Panc1 (cell line): ENCODE data around the gene ZFAND3. TPM values are rescaled to one million over a fixed set of nuclear protein-coding genes. Genes with fewer than 3 reads are reported as not detected.

Experiments used
- ATAC-seq: fragments of 200-7000 bp; cut with Tn5 transposase; 2 replicates; pipeline ENCODE4 v1.9.1; 2020; ENCODE audit warnings: mild to moderate bottlenecking, moderate library complexity
- BruUV-seq: library from RNA; stranded (reverse); fragments of 400-500 nt; replicated peaks from 2 replicates; lab custom pipeline; 2021; lab: Mats Ljungman, UMichigan
- CTCF ChIA-PET: fragments of 300-600 bp; sonication (Branson Sonifier 250); formaldehyde crosslinking; loops from one replicate; lab custom pipeline; 2022; ENCODE audit warnings: antibody characterized with exemption; lab: Charles Lee
- POLR2A ChIA-PET: fragments of 300-600 bp; sonication (Branson Sonifier 250); formaldehyde crosslinking; loops from one replicate; lab custom pipeline; 2022; ENCODE audit warnings: antibody characterized with exemption; lab: Charles Lee
- DNase-seq: peaks from one replicate; pipeline ENCODE4 v3.0.0-alpha.2; 2010; ENCODE audit warnings: low read depth, low spot score
- H3K27ac ChIP-seq: 2 replicates; pipeline ENCODE4 v1.5.1; 2011; ENCODE audit warnings: mild to moderate bottlenecking, low read length, inconsistent platforms
- H3K27me3 ChIP-seq: fragments of 200-500 bp; sonication (Bioruptor generic); 2 replicates; pipeline ENCODE4 v1.6.0; 2014; ENCODE audit warnings: low read length, inconsistent platforms; ENCODE audit not compliant: control insufficient read depth, insufficient read depth
- H3K36me3 ChIP-seq: fragments of 200-500 bp; sonication (Bioruptor generic); 2 replicates; pipeline ENCODE4 v1.5.1; 2014; ENCODE audit warnings: inconsistent platforms, mild to moderate bottlenecking, low read length, moderate library complexity; ENCODE audit not compliant: control insufficient read depth, insufficient read depth
- H3K4me1 ChIP-seq: 2 replicates; pipeline ENCODE4 v1.5.1; 2011; ENCODE audit warnings: inconsistent platforms, mild to moderate bottlenecking, low read length, moderate library complexity; ENCODE audit not compliant: control insufficient read depth, insufficient read depth
- H3K4me3 ChIP-seq, 2 experiments: 2 replicates each; pipeline ENCODE4 v1.5.1; 2011 to 2012; ENCODE audit warnings: low read depth in 2 of 2, low read length in 2 of 2, mild to moderate bottlenecking in 2 of 2, inconsistent platforms in 1 of 2, moderate library complexity in 1 of 2
- H3K9me3 ChIP-seq: fragments of 200-500 bp; sonication (Bioruptor generic); 2 replicates; pipeline ENCODE4 v1.5.1; 2014; ENCODE audit warnings: low read depth, mild to moderate bottlenecking, inconsistent platforms, low read length, moderate library complexity; ENCODE audit not compliant: control insufficient read depth, insufficient read depth
- POLR2AphosphoS5 ChIP-seq: IDR thresholded peaks from 2 replicates; pipeline ENCODE4 v1.6.1; 2012; ENCODE audit warnings: mild to moderate bottlenecking, low read depth, low read length, moderate library complexity
- SIN3A ChIP-seq: IDR thresholded peaks from 2 replicates; pipeline ENCODE4 v1.6.1; 2012; ENCODE audit warnings: low read depth, mild to moderate bottlenecking, low read length, moderate library complexity, borderline replicate concordance; ENCODE audit not compliant: insufficient read depth
- TCF7L2 ChIP-seq: IDR thresholded peaks from 2 replicates; pipeline ENCODE4 v1.6.1; 2011; ENCODE audit warnings: mild to moderate bottlenecking, low read depth, low read length, inconsistent platforms
- in situ Hi-C: cut with HindIII; loops from 2 replicates; pipeline ENCODE4 v1.10.0; 2016; ENCODE audit warnings: low sequenced_read_pairs, low pct_unique_long_range_greater_than_20kb
- intact Hi-C: fragments of 100-400 bp; cut with micrococcal nuclease; formaldehyde crosslinking; loops from one replicate; pipeline ENCODE4 v1.10.0; 2022; ENCODE audit not compliant: unreplicated experiment
- total RNA-seq: library from RNA; stranded (reverse); gene quantifications from one replicate; pipeline ENCODE4 v1.2.1, GENCODE V29; 2021; ENCODE audit not compliant: unreplicated experiment
- TF ChIP-seq, protein P1 (sequence below): fragments of 450-650 bp; IDR thresholded peaks from 2 replicates; pipeline ENCODE4 v1.5.1; 2017; ENCODE audit warnings: mild to moderate bottlenecking
- TF ChIP-seq, protein P2 (sequence below), 2 experiments: IDR thresholded peaks; 2 replicates each; pipeline ENCODE4 v1.6.1; 2011 to 2012; ENCODE audit warnings: low read depth in 2 of 2, control low read depth in 1 of 2, low read length in 1 of 2, mild to moderate bottlenecking in 1 of 2, moderate library complexity in 1 of 2; ENCODE audit not compliant: insufficient read depth in 1 of 2

Gene ZFAND3
- total RNA-seq, 1 experiment from 2014 or later: 95.9 TPM

DNA sequence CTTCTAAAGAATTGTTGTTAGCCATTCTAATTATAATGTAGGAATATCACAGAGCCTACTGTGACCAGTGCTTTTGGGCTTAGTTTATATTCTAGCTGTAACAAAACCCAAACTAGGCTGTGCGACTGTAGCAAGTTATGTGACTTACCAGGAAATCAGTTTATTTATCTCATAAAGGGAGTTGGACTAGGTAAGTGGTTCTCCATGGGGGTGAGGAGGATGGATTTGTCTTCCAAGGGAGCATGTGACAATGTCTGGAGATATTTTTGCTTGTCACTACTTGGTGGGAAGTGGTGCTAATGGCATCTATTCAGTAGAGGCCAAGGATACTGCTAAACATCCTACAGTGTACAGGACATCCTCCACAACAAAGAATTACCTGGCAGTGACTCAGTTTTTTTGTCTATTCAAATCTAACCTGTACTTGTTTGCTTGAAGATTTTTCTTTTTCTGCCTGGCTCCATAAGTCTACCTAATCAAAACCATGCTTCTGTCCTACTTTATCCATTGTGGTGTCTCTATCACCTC is 32.5 kb downstream of the ZFAND3 start:
- no peaks in the 10 kb centered on the region for H3K27me3 ChIP-seq
- no TSS peak for BruUV-seq
- H3K4me3 ChIP-seq: no peak overlapping the region
- H3K36me3 ChIP-seq: no peaks in the 10 kb centered on the region
- intact Hi-C loops (no loop called here), in situ Hi-C loops (no loop called here)
- ATAC-seq: no peak
- no peaks in the 10 kb centered on the region for H3K9me3 ChIP-seq
- POLR2A ChIA-PET: no interaction called here
- CTCF ChIA-PET: no interaction called here
- no peak for DNase-seq
- no peak overlapping the region for H3K27ac ChIP-seq
- peaks cover 8% of the 10 kb centered on the region for H3K4me1 ChIP-seq
- TF ChIP-seq TCF7L2: no peak

DNA sequence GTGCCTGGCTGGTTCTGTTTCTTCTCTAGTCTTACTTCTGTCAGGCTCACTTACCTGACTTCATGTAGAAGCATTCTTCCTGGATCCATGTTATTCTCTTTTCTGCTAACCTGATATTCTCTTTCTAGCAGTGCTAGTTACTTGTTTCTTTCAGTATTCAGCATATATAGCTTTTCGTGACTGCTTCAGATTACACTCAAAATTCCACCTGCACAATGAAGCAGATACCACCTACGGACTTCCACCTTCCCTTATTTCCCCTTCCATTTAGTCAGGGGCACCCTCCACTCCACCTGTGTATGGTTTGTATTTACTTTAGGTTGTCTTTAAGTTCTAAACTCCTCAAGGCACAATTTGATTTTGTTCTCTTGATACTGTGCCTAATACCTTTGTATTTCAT is 36.8 kb downstream of the ZFAND3 start:
- ATAC-seq (no peak), DNase-seq (no peak)
- intact Hi-C loops: no loop called here
- TF ChIP-seq TCF7L2: no peak
- TF ChIP-seq POLR2AphosphoS5: no peak
- TF ChIP-seq, protein P1, sequence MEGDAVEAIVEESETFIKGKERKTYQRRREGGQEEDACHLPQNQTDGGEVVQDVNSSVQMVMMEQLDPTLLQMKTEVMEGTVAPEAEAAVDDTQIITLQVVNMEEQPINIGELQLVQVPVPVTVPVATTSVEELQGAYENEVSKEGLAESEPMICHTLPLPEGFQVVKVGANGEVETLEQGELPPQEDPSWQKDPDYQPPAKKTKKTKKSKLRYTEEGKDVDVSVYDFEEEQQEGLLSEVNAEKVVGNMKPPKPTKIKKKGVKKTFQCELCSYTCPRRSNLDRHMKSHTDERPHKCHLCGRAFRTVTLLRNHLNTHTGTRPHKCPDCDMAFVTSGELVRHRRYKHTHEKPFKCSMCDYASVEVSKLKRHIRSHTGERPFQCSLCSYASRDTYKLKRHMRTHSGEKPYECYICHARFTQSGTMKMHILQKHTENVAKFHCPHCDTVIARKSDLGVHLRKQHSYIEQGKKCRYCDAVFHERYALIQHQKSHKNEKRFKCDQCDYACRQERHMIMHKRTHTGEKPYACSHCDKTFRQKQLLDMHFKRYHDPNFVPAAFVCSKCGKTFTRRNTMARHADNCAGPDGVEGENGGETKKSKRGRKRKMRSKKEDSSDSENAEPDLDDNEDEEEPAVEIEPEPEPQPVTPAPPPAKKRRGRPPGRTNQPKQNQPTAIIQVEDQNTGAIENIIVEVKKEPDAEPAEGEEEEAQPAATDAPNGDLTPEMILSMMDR: no peak
- ChIA-PET POLR2A (no interaction called here), CTCF (no interaction called here)
- Histone ChIP-seq H3K36me3 (no peaks in the 10 kb centered on the region), H3K4me3 (no peak overlapping the region), H3K27ac (no peak overlapping the region), H3K9me3 (no peaks in the 10 kb centered on the region), H3K27me3 (no peaks in the 10 kb centered on the region), H3K4me1 (0 out of 2 replicates have a peak, but pooled peaks cover 2% of the 10 kb centered on the region)
- BruUV-seq: no TSS peak
- in situ Hi-C loops: no loop called here

DNA sequence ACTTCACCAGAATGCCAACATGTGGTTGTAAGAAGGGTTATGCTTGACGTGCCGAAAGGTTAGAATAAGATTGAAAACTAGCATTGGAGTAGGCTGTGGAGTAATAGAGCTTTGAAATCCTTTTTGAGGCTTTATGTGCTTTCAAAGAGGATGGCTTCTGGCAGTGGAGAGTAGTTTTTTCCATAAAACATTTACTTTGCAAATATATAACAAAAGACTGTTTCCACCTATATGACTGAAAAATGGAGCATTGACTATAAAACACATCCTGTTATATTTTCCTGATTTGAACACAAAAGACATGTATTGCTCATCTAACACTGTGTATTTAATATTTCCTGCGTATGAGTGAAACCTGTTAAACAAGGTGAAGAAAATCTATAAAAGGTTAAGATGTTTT is 38.8 kb downstream of the ZFAND3 start:
- CTCF ChIA-PET: interaction anchor here (0.6 kb wide), 1 partner anchor 44 kb away, joined by 5 read pairs; no protein-coding TSS in a partner anchor
- ATAC-seq: no peak
- TF ChIP-seq, protein P2, sequence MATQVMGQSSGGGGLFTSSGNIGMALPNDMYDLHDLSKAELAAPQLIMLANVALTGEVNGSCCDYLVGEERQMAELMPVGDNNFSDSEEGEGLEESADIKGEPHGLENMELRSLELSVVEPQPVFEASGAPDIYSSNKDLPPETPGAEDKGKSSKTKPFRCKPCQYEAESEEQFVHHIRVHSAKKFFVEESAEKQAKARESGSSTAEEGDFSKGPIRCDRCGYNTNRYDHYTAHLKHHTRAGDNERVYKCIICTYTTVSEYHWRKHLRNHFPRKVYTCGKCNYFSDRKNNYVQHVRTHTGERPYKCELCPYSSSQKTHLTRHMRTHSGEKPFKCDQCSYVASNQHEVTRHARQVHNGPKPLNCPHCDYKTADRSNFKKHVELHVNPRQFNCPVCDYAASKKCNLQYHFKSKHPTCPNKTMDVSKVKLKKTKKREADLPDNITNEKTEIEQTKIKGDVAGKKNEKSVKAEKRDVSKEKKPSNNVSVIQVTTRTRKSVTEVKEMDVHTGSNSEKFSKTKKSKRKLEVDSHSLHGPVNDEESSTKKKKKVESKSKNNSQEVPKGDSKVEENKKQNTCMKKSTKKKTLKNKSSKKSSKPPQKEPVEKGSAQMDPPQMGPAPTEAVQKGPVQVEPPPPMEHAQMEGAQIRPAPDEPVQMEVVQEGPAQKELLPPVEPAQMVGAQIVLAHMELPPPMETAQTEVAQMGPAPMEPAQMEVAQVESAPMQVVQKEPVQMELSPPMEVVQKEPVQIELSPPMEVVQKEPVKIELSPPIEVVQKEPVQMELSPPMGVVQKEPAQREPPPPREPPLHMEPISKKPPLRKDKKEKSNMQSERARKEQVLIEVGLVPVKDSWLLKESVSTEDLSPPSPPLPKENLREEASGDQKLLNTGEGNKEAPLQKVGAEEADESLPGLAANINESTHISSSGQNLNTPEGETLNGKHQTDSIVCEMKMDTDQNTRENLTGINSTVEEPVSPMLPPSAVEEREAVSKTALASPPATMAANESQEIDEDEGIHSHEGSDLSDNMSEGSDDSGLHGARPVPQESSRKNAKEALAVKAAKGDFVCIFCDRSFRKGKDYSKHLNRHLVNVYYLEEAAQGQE (IDR thresholded peaks at IDR 0.05; ENCODE audit: insufficient read depth in 1 of 2, low read depth in 2 of 2, low read length in 1 of 2): no peak
- TF ChIP-seq, protein P1: no peak
- TF ChIP-seq TCF7L2 (no peak), SIN3A (no peak), POLR2AphosphoS5 (no peak)
- H3K4me1 ChIP-seq: peaks cover 16% of the 10 kb centered on the region
- no peak overlapping the region for H3K4me3 ChIP-seq
- H3K9me3 ChIP-seq: no peaks in the 10 kb centered on the region
- no peaks in the 10 kb centered on the region for H3K27me3 ChIP-seq
- H3K36me3 ChIP-seq: no peaks in the 10 kb centered on the region
- in situ Hi-C loops: no loop called here
- no peak overlapping the region for H3K27ac ChIP-seq
- DNase-seq: no peak
- intact Hi-C loops: no loop called here
- no TSS peak for BruUV-seq
- POLR2A ChIA-PET: no interaction called here
